LoVo (cell line): ENCODE measurements around the gene GABPB2.
"Not testable (repeated sequence)": the region's sequence is repeated elsewhere in the genome, so short reads cannot be mapped to it uniquely, and the experiment has no call there.

Source experiments
- DNase-seq: peaks from one replicate; pipeline ENCODE4 v3.0.0-alpha.2; 2016; ENCODE audit warnings: low spot score

Gene GABPB2

DNA sequence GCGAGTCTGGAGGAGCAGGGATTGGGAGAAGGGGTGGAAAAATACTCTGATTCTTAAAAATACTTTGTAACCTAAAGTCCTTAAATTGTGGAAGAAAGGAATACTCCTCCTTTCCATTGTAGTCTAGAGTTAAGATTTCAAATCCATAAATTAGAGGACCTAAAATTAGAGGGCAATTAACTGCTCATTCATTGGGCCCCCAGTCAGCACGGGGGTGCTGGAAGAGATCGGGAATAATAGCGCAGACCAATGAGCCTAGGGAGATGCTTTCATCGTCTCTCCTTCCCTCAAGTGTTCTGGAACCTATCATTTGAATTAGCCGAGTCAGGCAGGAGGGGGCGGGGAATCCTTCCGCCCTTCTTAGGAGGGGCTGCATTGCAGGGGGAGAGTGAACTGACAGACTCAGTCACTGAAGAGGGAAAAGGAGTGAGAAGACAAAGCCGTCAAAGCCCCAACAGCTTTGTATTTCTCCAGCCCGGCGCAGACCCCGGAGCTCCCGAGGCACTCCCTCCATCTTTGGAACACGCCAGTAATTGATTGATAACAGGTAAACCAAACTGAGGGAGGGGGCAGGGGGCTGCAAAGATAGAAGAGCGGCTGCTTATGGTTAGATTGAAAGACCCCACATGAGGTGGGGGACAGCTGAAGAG lies 10.4 kb upstream of the GABPB2 start, which contains the start of gene MLLT11:
Gene MLLT11, plus strand, starts transcription at position 391 of the 650 bp plus-strand sequence. CDS start 6,828 bp downstream, outside the sequence.
- DNase-seq: no peak

DNA sequence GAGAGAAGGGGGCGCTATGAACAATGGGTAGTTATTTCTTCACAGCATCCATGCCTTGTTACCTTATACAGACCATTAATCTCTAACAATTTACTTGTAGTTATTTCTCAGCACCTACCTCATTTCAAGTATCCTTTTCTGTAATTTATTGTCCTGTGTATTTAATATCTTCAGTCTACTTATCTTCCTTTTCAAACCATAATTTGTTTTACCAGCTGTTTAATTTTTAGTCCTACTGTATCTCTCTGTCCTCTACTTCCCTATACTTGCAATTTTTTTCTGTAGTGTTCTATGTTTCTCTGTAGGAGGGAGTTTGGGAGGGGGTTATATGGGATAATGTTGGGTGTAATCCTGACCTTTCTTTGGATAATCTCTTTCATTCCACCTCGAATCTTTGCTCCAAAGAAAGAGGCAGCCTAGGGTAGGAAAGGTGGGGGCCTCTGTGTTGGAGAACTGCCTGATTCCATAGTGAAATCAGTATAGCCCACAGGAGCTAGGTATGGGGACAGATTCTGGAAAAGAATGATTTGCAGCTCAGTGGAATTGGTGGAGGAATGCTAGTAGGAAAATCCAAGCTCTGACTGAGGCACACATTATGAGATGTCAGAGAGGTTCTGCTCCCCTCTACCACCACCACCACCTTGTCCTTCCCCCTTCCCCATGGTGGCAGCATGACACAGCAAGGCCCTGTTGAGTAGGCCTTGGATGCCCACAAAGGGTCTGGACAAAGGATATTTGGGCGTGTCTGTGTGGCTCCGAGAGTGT lies 9.7 kb upstream of the GABPB2 start:
- no peak for DNase-seq

DNA sequence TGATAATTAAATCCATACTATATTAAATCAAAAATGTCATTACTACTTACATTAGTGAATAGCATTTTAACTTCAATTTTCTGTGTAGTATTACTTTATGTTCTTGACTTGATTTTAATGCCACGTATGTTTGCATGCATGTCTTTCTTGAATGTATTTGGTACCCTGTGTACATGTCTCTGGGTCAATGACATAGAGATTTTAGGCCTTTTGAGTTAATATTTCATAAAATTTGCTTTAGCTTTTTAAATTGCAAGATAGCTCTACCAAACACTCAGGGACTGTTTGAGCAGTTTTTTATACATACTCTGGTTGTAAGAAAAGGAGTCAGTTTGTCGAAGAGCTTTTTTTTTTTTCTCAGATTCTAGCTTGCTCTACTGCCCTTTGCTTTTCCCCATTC lies 8.9 kb upstream of the GABPB2 start:
- no peak for DNase-seq

DNA sequence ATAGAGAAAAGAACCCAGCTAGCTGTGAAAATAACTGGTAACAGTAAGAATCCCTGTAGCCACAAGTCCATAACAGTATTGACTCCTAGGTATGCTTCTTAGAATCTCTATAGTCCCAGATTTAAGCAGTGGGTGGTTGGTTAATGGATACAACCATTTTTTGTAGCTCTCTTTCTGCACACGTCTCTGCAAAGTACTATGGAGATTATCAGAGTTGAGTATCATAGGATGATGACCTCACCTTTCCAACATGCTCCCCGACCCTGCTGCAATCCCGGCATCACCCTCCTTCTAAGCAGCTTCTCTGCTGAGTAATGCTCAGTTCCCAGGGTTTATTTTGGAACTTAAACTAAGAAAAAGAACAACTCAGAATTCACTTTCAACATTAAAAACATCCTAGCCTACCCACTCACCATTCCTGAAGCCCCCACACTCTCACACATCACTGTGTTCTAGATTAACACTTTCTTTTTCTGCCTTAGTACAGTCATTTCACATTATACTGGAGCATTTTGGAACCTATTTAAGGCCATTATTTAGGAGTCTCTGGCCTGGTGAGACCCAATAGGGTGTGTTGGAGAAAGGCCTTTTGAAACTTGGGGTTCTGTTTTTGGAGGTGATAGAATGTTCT lies 7.7 kb upstream of the GABPB2 start:
- DNase-seq: no peak

DNA sequence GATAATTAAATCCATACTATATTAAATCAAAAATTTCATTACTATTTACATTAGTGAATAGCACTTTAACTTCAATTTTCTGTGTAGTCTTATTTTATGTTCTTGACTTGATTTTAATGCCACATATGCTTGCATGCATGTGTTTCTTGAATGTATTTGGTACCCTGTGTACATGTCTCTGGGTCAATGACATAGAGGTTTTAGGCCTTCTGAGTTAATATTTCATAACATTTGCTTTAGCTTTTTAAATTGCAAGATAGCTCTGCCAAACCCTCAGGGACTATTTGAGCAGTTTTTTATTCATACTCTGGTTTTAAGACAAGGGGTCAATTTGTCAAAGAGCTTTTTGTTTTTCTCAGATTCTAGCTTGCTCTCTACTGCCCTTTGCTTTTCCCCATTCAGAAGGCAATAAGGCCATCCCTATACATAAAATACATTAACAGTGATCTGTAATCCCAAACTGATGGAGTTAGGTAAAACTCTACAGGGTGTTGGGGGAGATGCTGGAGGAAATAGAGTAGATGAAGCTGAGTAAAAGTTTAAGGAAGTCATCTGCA lies 5.4 kb upstream of the GABPB2 start:
- DNase-seq: no peak

DNA sequence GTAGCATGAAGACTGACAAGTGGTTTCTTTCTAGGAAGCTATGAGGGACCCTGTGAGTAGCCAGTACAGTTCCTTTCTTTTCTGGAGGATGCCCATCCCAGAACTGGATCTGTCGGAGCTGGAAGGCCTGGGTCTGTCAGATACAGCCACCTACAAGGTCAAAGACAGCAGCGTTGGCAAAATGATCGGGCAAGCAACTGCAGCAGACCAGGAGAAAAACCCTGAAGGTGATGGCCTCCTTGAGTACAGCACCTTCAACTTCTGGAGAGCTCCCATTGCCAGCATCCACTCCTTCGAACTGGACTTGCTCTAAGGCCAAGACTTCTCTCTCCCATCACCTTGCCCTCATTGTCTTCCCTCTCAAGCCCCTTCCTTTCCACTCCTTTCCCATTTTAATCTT lies 3.4 kb upstream of the GABPB2 start:
- DNase-seq: no peak

DNA sequence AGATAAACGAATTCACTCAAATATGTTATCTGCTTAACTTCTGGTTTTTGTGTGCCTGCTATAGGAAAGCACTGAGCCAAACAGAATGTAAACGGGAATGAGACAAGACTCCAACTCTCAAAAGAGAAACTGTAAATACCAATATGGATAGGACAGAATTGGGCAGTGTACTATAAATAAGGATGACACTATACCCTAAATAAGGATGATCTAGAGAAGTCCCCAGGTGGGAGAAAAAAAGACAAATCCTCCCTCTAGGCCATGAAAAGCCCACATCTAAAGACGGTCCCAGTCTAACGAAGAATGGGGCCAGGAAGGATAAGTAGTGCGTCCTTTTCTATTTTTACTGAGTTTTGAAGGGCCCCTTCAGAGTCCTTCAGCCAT lies 1.5 kb upstream of the GABPB2 start:
- no peak for DNase-seq

DNA sequence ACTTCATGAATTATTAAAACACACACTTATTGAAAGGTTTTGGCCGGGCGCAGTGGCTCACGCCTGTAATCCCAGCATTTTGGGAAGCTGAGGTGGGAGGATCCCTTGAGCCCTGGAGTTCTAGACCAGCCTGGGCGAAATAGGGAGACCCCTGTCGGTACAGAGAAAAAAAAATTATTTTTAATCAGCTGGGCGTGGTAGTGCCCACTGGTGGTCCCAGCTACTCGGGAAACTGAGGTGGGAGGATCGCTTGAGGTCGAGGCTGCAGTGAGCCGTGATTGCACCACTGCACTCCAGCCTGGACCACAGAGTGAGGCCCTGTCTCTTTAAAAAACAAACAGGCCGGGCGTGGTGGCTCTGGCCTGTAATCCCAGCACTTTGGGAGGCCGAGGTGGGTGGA lies 1.7 kb downstream of the GABPB2 start:
- no peak for DNase-seq

DNA sequence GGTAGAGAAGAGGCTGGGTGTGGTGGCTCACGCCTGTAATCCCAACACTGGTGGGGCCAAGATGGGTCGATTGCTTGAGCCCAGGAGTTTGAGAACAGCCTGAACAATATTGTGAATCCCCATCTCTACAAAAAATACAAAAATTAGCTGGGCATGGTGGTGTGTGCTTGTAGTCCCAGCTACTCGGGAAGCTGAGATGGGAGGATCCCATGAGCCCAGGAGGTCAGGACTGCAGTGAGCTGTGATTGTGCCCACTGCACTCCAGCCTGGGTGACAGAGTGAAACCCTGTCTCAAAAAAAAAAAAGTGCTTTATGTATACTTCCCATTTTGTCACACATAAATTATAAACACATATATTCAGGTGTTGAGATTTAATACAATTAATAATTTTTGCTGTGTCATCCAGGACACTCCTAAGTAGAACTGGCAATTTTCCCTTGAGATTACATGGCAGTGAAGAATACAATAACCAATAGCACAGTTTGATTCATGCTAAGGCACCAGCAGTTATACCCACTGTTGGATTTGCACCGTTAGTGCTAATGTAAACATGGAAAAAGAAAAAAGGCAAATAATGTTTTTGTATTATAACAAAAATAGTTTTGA lies 15.5 kb downstream of the GABPB2 start:
- DNase-seq: no peak

DNA sequence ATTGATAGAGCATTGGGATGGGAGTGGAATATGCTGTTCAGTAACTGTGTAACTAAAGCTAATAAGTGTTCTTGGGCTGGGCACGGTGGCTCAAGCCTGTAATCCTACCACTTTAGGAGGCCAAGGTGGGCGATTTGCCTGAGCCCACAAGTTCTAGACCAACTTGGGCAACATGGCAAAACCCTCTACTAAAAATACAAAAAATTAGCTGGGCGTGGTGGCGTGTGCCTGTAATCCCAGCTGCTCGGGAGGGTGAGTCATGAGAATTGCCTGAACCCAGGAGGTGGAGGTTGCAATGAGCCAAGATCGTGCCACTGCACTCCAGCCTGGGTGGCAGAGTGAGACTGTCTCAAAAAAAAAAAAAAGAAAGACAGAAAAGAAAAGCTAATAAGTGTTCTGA lies 26.9 kb downstream of the GABPB2 start:
- DNase-seq: not testable (repeated sequence)

DNA sequence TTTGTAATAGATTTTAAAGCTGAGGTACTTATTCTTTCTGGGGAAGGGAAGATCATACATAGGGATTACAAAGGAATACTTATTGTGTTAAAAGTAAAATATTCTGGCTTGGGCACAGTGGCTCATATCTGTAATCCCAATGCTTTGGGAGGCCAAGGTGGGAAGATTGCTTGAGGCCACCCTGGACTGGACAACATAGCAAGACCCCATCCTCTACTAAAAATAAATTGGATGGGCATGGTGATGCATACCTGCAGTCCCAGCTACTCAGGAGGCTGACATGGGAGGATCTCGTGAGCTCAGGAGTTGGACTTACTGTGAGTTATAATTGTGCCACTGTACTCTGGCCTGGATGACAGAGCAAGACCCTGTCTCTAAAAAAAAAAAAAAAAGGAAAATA lies 27.6 kb downstream of the GABPB2 start:
- no peak for DNase-seq

DNA sequence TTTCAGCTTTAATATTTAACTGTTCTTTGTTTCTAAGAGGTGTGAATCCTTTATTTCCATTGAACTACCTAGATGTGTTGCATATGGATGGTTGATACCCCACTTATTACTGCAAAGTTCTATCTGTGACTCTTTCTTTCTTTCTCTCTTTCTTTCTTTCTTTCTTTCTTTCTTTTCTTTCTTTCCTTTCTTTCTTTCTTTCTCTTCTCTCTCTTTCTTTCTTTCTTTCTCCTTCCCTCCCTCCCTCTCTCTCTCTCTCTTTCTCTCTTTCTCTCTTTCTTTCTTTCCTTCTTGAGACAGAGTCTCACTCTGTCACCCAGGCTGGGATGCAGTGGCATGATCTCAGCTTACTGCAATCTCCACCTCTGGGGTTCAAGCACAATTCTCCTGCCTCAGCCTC lies 34.1 kb downstream of the GABPB2 start:
- DNase-seq: no peak

DNA sequence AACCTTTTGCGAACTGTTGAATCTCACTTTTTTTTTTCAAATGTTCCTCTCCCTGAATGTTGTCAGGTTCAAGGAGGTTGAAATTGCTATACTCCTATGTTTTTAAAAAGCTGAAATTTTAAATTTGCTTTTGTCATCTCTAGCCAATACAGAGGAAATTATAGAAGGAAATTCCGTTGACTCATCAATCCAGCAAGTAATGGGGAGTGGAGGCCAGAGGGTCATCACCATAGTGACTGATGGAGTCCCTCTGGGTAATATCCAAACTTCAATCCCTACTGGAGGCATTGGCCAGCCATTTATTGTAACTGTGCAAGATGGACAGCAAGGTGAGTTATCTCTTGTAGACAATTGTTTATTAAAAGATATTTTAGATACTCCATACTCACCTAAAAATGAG lies 36.3 kb downstream of the GABPB2 start:
- DNase-seq: no peak

DNA sequence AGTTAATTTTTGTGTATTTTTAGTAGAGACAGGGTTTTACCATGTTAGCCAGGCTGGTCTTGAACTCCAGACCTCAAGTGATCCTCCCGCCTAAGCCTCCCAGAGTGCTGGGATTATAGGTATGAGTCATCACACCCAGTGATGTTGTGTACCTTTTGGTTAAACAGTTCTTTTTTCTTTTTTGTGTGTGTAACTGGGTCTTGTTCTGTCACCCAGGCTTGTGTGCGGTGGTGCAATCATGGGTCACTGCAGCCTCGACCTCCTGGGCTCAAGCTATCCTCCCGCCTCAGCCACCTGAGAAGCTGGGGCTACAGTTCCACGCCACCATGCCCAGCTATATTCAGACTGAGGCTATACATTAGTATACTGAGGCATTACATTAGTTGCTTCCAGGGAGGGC lies 37.8 kb downstream of the GABPB2 start:
- no peak for DNase-seq

DNA sequence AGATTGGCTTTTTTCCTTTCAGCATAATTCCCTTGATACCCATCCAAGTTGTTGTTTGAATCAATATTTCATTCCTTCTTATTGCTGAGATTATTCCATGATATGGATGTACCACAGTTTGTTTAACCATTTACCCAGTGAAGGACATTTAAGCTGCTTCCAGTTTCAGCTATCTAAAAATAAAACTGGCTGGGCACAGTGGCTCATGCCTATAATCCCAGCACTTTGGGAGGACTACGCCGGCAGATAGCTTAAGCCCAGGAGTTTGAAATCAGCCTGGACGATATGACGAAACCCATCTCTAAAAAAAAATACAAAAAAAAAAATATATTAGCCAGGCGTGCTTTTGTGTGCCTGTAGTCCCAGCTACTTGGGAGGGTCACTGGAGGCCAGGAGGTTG lies 43.3 kb downstream of the GABPB2 start:
- no peak for DNase-seq

DNA sequence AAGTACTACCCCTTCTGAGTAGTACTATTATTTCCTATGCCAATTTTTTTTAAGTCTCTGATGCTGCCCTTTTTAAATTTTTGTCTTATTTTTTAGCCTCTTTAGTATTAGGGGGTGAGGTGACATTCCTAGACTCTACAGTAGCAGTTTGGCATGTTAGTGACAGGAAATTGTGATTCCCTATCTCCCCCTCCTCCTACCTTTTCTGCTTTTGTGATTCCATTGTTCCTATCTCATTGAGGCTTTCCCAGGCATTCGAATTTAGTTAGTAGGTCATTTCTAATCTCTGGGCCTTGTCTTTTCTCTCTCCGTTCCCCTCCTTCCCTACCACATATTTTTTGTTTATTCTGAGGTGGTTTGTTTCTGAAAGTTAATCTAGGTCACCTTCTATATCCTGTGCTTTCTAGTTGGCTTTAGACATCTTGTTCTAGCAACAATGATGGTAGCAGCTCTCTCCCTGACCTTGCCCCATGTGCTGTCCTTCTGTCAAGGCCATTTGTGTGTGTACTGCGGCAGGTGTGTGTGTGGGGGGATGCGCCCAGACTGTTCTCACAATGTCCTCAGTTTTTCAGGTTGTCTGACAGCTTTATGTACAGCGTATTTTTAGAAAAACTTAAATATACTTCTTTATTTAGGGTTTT lies 54.3 kb downstream of the GABPB2 start:
- no peak for DNase-seq

DNA sequence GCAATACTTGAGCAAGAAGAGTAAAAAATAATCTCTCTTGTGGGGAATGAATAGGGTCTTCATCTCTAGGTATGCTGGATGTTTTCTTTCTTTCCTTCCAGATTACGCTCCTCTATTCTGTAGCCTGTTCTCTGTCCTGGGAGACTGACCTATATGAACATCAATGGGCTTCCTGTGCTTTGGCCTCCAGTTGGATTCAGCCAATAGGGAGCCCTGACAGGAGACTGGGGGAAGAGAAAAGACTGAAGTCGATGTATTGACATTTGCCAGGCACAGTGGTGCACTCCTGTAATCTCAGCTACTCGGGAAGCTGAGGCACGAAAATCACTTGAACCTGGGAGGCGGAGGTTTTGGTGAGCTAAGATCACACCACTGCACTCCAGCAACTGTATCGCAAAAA lies 58.2 kb downstream of the GABPB2 start:
- DNase-seq: no peak

DNA sequence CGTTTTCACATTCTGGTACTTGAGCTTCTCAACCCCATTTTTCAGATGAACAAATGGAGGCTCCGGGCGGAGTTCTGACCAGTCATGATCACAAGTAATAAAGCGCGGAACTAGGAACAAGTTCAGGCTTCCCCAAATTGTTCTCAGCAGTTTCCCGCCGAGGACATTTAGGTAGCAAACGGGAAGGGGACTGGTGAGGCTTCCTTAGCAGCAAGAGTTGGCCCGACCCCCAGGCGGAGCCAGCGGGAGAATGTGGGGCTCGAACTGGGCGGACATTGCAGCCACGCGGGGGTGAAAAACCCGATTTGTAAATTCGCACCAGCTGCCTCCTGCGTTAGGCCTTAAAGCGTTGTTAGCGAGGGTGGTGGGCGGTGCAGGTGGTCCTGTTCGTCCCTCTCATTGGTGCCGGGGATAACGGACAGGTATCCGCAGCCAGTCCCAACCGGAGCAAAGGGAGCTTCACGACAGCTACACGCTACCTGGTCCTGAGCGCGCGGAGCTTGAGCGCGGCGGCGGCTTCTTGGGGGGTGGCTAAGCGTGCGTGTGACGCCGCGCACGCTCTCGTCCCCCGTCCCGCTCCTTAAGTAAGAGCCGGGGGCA lies 60.5 kb downstream of the GABPB2 start:
- DNase-seq: no peak

DNA sequence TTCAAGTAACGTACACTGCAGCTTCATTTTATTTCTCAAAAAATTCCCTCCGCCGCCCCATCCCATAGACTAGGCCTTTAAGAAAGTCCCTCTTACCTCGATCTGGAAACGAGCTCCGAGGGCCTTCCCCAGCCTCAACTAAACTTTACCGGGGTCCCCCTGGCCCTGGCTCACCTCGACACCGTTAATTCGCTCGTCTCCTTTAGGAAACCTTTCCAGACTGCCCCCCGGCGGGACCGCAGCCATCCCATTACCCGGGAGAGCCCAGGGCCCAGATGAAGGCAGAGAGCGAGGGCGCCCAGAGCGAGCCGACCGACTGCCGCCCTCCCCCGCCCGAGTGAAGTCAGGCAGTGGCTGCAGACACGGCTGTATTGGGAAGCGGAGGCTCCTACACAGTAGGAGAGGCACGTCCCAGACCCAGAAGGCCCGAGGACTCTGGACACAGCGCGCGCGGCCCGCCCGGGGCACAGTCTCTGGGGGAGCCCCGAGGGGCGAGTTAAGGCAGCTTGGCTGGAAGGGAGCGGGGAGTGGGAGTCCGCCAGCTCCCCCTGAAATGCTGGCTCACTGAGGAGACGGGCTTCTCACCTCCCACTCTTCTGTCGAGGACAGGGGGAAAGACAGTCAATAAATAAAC lies 61.3 kb downstream of the GABPB2 start:
- DNase-seq: no peak

DNA sequence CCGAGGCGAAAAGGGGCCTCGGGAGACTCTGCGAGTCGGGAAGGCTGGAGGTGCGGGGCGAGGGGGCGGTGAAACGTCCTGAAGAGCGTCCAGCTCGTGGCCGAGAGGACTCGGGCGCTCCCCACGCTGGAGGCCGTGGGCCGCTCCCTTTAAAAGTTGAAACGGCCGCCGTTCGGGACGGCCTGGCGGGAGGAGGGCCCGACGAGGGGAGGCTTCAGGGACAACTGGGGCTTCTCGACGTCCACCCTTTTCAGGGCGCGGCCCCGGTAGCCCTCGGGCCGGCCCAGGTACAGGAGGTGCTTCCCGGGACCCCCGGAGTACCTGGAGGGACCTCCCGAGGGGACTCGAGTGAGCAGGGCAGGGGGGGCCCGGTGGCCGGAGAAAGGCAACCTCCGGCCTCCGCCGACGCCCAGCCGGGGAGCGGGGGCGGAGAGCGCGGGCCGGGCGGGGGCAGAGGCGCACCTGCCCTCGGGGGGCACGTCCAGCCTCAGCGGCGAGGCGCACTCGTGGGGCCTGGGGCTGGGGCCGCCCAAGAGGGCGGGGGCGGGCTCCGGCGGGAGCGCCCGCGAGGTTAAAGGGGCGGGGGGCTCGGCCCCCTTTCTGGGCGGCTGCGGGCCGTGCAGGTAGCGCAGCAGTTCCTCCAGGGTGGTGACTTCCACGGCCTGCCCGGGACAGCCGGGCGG lies 61.9 kb downstream of the GABPB2 start:
- DNase-seq: no peak
